DOHH2 (cell line): ENCODE results near the gene DSCAML1.

ENCODE experiments used
- H3F3A ChIP-seq: fragments of 200-600 bp; sonication (generic), shearing (Covaris generic); 2 replicates; pipeline ENCODE4 v1.6.0; 2016; ENCODE audit warnings: antibody characterized with exemption, mild to moderate bottlenecking; ENCODE audit not compliant: control insufficient read depth, insufficient read depth
- H3K27ac ChIP-seq: fragments of 200-600 bp; sonication (generic); 2 replicates; pipeline ENCODE4 v1.5.1; 2014; ENCODE audit warnings: low read depth, mild to moderate bottlenecking, low read length, moderate library complexity
- H3K27me3 ChIP-seq: fragments of 200-600 bp; sonication (generic); 2 replicates; pipeline ENCODE4 v1.6.1; 2014; ENCODE audit warnings: mild to moderate bottlenecking, low read length, mixed read lengths; ENCODE audit not compliant: control insufficient read depth
- H3K36me3 ChIP-seq: fragments of 200-600 bp; sonication (generic); 2 replicates; pipeline ENCODE4 v1.6.1; 2014; ENCODE audit warnings: mild to moderate bottlenecking, low read length, moderate library complexity, mixed read lengths; ENCODE audit not compliant: control insufficient read depth
- H3K4me1 ChIP-seq: fragments of 200-600 bp; sonication (generic); 2 replicates; pipeline ENCODE4 v1.6.1; 2014; ENCODE audit warnings: mild to moderate bottlenecking, low read length, mixed read lengths; ENCODE audit not compliant: control insufficient read depth
- H3K4me2 ChIP-seq: fragments of 200-600 bp; sonication (generic); 2 replicates; pipeline ENCODE4 v1.6.0; 2014; ENCODE audit warnings: mild to moderate bottlenecking, low read length, moderate library complexity
- H3K4me3 ChIP-seq: fragments of 200-600 bp; sonication (generic); 2 replicates; pipeline ENCODE4 v1.5.1; 2014; ENCODE audit warnings: mild to moderate bottlenecking, low read length, mixed read lengths
- H3K79me2 ChIP-seq: fragments of 200-600 bp; sonication (generic); 2 replicates; pipeline ENCODE4 v1.6.1; 2014; ENCODE audit warnings: mild to moderate bottlenecking, low read length, mixed read lengths; ENCODE audit not compliant: control insufficient read depth
- H3K9me2 ChIP-seq: fragments of 200-600 bp; sonication (generic); replicated peaks from 2 replicates; pipeline ENCODE4 v1.6.1; 2014; ENCODE audit warnings: mild to moderate bottlenecking, low read length, mixed read lengths; ENCODE audit not compliant: control insufficient read depth
- H3K9me3 ChIP-seq: fragments of 200-600 bp; sonication (generic); 2 replicates; pipeline ENCODE4 v1.6.1; 2014; ENCODE audit warnings: antibody characterized with exemption, low read length, mixed read lengths; ENCODE audit not compliant: control insufficient read depth, insufficient read depth
- H4K20me1 ChIP-seq: fragments of 200-600 bp; sonication (generic); 2 replicates; pipeline ENCODE4 v1.6.0; 2014; ENCODE audit warnings: low read depth, mild to moderate bottlenecking, antibody characterized with exemption, low read length, moderate library complexity; ENCODE audit not compliant: control insufficient read depth, insufficient read depth
- EZH2phosphoT487 ChIP-seq: fragments of 200-600 bp; sonication (generic); IDR thresholded peaks from 2 replicates; pipeline ENCODE4 v1.6.1; 2017; ENCODE audit warnings: borderline replicate concordance, mild to moderate bottlenecking, antibody characterized with exemption, low read length, moderate library complexity, mixed read lengths
- TF ChIP-seq, protein P1 (sequence below): fragments of 200-600 bp; sonication (generic); IDR thresholded peaks from one replicate; pipeline ENCODE4 v1.5.1; 2014; ENCODE audit warnings: antibody characterized with exemption, mild to moderate bottlenecking, low read depth, low read length; ENCODE audit not compliant: poor library complexity, severe bottlenecking

DSCAML1 gene

DNA sequence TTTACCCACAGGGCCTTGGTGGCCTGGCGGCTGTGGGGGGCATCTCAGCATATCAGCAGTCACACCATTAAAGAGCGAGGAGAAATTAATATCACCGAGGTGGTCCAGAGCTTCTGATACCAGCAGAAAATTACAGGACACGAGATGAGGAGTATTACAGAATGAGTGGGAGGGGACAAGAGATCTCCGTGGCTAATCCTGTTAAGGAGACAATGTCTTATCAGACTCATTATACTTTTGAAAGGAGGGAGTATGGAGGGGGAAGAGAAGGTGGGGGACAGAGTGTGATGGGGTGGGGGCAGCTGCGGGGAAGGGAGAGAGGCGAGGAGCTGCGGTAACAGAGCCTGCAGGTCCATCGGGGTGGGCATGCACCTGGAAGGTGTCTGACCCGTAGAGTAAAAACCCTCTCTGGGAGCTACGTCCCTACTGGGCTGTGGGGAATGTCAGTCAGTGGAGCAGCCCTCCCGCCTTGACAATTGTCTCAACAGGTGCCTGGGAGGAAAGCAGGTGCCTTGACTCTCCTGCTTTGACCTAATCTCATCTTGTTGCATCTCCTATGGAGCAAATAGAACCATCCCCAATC, 245.2 kb downstream of the DSCAML1 start:
- H3K9me2 ChIP-seq = no peaks in the 10 kb centered on the region
- TF ChIP-seq EZH2phosphoT487 = no peak
- no peaks in the 10 kb centered on the region for H3K36me3 ChIP-seq

DNA sequence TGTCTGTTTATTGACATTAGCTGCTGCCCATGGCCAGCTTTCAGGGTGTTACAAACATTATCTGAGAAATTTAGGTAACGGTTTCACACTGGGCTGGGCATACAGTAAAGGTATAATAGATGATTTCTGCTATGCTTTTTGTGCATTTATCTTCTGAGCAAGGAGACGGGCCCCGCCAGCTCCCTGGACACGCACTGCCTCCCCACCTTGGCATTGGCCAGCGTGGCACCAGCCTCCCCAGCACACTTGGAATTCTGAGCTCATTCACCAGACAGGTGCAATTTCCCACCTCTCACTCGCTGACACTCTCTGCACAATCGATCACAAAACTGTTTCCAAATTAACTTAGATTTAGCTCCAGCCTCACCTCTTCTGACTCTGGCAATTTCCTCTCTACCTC, 246.6 kb downstream of the DSCAML1 start:
- H3K36me3 ChIP-seq = no peaks in the 10 kb centered on the region
- H3K27me3 ChIP-seq = 0 out of 2 replicates have a peak, but pooled peaks cover 2% of the 10 kb centered on the region
- TF ChIP-seq EZH2phosphoT487 = no peak
- TF ChIP-seq, protein P1, sequence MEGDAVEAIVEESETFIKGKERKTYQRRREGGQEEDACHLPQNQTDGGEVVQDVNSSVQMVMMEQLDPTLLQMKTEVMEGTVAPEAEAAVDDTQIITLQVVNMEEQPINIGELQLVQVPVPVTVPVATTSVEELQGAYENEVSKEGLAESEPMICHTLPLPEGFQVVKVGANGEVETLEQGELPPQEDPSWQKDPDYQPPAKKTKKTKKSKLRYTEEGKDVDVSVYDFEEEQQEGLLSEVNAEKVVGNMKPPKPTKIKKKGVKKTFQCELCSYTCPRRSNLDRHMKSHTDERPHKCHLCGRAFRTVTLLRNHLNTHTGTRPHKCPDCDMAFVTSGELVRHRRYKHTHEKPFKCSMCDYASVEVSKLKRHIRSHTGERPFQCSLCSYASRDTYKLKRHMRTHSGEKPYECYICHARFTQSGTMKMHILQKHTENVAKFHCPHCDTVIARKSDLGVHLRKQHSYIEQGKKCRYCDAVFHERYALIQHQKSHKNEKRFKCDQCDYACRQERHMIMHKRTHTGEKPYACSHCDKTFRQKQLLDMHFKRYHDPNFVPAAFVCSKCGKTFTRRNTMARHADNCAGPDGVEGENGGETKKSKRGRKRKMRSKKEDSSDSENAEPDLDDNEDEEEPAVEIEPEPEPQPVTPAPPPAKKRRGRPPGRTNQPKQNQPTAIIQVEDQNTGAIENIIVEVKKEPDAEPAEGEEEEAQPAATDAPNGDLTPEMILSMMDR = no peak
- no peaks in the 10 kb centered on the region for H4K20me1 ChIP-seq
- H3K9me2 ChIP-seq = no peaks in the 10 kb centered on the region
- H3K27ac ChIP-seq = no peak overlapping the region
- H3K4me2 ChIP-seq = no peak overlapping the region
- no peaks in the 10 kb centered on the region for H3F3A ChIP-seq
- H3K4me3 ChIP-seq = no peak overlapping the region
- H3K9me3 ChIP-seq = no peaks in the 10 kb centered on the region
- no peaks in the 10 kb centered on the region for H3K79me2 ChIP-seq
- H3K4me1 ChIP-seq = no peaks in the 10 kb centered on the region

More for the DNA sequence above, 245.2 kb downstream of the DSCAML1 start:
- 0 out of 2 replicates have a peak, but pooled peaks cover 2% of the 10 kb centered on the region for H3K27me3 ChIP-seq
- no peak overlapping the region for H3K4me2 ChIP-seq
- H3K27ac ChIP-seq = no peak overlapping the region
- no peak overlapping the region for H3K4me3 ChIP-seq
- no peaks in the 10 kb centered on the region for H3K79me2 ChIP-seq
- no peaks in the 10 kb centered on the region for H3F3A ChIP-seq
- H4K20me1 ChIP-seq = no peaks in the 10 kb centered on the region
- no peaks in the 10 kb centered on the region for H3K9me3 ChIP-seq
- no peaks in the 10 kb centered on the region for H3K4me1 ChIP-seq

DNA sequence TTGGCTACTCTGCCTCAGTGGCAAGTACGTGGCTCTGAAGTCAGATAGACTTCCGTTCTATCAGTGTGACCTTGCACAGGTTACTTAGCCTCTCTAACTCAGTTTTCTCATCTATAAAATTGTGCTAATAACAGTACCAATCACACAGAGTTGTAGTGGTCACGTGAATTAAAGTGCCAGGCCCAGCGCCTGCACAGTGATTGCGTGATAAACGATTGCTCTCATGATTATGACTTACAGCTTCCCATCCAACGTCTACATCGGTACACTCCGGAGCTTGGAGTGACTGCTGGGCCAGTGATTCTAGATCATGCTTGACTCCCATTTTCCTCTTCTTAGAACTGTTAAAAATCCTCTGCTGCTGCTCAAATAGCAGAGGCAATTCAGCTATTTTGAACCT, 247.6 kb downstream of the DSCAML1 start:
- H3K27me3 ChIP-seq = 0 out of 2 replicates have a peak, but pooled peaks cover 2% of the 10 kb centered on the region

DNA sequence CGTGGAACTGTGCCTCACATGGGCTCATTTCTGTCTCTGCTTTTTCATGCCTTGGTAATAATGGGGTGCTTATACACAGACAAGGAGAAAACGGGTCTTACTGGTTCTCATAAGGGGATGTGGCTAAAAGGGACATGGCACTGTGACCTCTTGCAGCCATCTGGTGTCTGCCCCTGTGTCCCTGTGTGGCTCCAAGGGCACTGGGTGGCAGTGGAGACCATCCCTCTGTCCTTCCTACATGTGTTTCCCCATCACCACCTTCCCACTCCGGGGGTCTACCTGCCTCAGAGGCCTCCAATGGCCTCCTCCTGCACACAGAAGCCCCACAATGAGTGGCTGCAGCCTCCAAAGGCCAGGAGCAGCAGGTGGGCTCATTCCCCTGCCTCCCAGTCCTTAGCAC, 248.1 kb downstream of the DSCAML1 start:
- no peaks in the 10 kb centered on the region for H3K79me2 ChIP-seq
- no peaks in the 10 kb centered on the region for H3K36me3 ChIP-seq
- H3K9me2 ChIP-seq = no peaks in the 10 kb centered on the region
- no peak overlapping the region for H3K4me2 ChIP-seq
- H3K4me1 ChIP-seq = no peaks in the 10 kb centered on the region
- no peaks in the 10 kb centered on the region for H3F3A ChIP-seq
- no peak overlapping the region for H3K4me3 ChIP-seq
- no peak overlapping the region for H3K27ac ChIP-seq
- H3K9me3 ChIP-seq = no peaks in the 10 kb centered on the region
- TF ChIP-seq EZH2phosphoT487 = no peak
- TF ChIP-seq, protein P1 = no peak
- H4K20me1 ChIP-seq = no peaks in the 10 kb centered on the region
- H3K27me3 ChIP-seq = 0 out of 2 replicates have a peak, but pooled peaks cover 2% of the 10 kb centered on the region

More for the DNA sequence above, 247.6 kb downstream of the DSCAML1 start:
- Histone ChIP-seq H3F3A (no peaks in the 10 kb centered on the region), H4K20me1 (no peaks in the 10 kb centered on the region), H3K36me3 (no peaks in the 10 kb centered on the region), H3K4me3 (no peak overlapping the region), H3K4me1 (no peaks in the 10 kb centered on the region), H3K4me2 (no peak overlapping the region), H3K9me2 (no peaks in the 10 kb centered on the region), H3K27ac (no peak overlapping the region), H3K79me2 (no peaks in the 10 kb centered on the region), H3K9me3 (no peaks in the 10 kb centered on the region)
- TF ChIP-seq, protein P1 = no peak
- no peak for TF ChIP-seq EZH2phosphoT487
